Mucosa of descending colon (tissue), 3 donors: ENCODE results near the gene DET1. TPM values are rescaled to one million over a fixed set of nuclear protein-coding genes. Genes with fewer than 3 reads are reported as not detected.
A peak's percentile ranks its signal among the peaks of the same experiment; 100 is the strongest.

Experiments used
- ATAC-seq: fragments of 200-7000 bp; cut with Tn5 transposase; one replicate; pipeline ENCODE4 v1.9.1; 2020; ENCODE audit warnings: mild to moderate bottlenecking, moderate library complexity
- DNase-seq, 3 donors: peaks; one replicate each; pipeline ENCODE4 v3.0.0-alpha.2; 2020
- H3K36me3 ChIP-seq: fragments of 200-600 bp; one replicate; pipeline ENCODE4 v1.8.0; 2021; ENCODE audit warnings: low read depth, mild to moderate bottlenecking
- H3K4me1 ChIP-seq: fragments of 200-600 bp; one replicate; pipeline ENCODE4 v1.8.0; 2021; ENCODE audit warnings: low read depth, mild to moderate bottlenecking
- H3K4me3 ChIP-seq: fragments of 200-600 bp; one replicate; pipeline ENCODE4 v1.8.0; 2021; ENCODE audit warnings: mild to moderate bottlenecking
- H3K9me3 ChIP-seq: fragments of 200-600 bp; one replicate; pipeline ENCODE4 v1.8.0; 2021; ENCODE audit warnings: mild to moderate bottlenecking
- intact Hi-C, 2 donors: fragments of 100-400 bp; cut with DNase I in 1 of 2; cut with micrococcal nuclease in 1 of 2; formaldehyde crosslinking; loops; one replicate each; pipeline versions ENCODE4 v1.11.0 to v1.11.1; 2022; cut with DNase I, micrococcal nuclease
- total RNA-seq, 3 donors: library from RNA; stranded (reverse); fragmentation: NEBNext Ultra II Directional in 2 of 3; extraction: Animal tissue kit (Norgen Biotek cat#: 25700) in 2 of 3; gene quantifications; one replicate each; pipeline versions ENCODE4 v1.2.1 to v1.2.4, GENCODE V29; 2021 to 2023
- TF ChIP-seq, protein P1 (sequence below): fragments of 200-600 bp; IDR thresholded peaks from one replicate; pipeline ENCODE4 v1.8.0; 2022; ENCODE audit warnings: antibody characterized with exemption, mild to moderate bottlenecking
- donor health status: DM: no; HTN: no; CAD: no; lungs with moderate emphysema.
- donor health status: DM: no; HTN: no; CAD: no.
- donor health status: DM: no; HTN: yes; CAD: no.

The DET1 gene
- total RNA-seq, 3 donors from 2014 or later: 3.9 to 8.4 (median 7.3) TPM

DNA sequence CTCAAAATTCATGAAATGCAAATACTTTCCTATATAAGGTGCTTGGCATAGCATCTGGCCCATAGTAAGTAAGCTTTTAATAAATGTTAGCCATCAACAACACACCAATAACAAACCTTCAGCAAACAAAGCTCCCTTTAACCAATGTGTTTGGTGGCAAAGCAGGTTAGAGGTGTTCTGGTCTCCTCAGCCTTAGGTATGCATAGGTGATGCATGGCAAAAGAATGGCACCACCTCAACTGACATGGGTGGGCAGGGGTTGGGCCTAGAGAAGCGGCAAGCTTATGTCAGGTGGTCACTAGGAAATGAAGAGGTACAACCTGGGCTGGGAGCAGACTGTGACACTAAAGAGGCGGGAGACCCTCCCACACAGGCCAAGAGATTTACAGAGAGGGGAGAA is 40.8 kb downstream of the DET1 start:
- intact Hi-C loops: no loop called here
- DNase-seq (no peak), ATAC-seq (no peak)
- Histone ChIP-seq H3K9me3 (no peaks in the 10 kb centered on the region), H3K4me3 (no peak overlapping the region), H3K36me3 (no peaks in the 10 kb centered on the region), H3K4me1 (no peaks in the 10 kb centered on the region)
- TF ChIP-seq, protein P1, sequence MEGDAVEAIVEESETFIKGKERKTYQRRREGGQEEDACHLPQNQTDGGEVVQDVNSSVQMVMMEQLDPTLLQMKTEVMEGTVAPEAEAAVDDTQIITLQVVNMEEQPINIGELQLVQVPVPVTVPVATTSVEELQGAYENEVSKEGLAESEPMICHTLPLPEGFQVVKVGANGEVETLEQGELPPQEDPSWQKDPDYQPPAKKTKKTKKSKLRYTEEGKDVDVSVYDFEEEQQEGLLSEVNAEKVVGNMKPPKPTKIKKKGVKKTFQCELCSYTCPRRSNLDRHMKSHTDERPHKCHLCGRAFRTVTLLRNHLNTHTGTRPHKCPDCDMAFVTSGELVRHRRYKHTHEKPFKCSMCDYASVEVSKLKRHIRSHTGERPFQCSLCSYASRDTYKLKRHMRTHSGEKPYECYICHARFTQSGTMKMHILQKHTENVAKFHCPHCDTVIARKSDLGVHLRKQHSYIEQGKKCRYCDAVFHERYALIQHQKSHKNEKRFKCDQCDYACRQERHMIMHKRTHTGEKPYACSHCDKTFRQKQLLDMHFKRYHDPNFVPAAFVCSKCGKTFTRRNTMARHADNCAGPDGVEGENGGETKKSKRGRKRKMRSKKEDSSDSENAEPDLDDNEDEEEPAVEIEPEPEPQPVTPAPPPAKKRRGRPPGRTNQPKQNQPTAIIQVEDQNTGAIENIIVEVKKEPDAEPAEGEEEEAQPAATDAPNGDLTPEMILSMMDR: no peak

DNA sequence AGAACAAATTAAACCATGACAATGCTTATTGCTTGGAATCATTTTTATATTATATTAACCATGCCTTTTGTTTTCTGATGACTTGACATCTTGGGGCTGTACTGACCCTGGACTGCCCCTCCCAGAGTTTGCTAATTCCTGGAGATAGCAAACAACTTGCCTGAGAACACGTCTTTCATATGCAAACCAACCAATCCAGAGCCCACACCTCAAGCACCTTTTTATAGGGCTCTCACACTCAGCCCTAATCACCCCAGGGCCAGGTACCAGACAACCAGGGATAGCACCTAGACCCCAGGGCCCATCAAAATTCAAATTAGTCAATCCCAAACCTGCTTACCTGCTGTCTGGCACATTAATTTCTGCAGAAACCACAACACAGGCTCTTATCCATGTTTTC is 42.0 kb downstream of the DET1 start:
- no peak for ATAC-seq
- H3K36me3 ChIP-seq: no peaks in the 10 kb centered on the region
- TF ChIP-seq, protein P1: no peak

DNA sequence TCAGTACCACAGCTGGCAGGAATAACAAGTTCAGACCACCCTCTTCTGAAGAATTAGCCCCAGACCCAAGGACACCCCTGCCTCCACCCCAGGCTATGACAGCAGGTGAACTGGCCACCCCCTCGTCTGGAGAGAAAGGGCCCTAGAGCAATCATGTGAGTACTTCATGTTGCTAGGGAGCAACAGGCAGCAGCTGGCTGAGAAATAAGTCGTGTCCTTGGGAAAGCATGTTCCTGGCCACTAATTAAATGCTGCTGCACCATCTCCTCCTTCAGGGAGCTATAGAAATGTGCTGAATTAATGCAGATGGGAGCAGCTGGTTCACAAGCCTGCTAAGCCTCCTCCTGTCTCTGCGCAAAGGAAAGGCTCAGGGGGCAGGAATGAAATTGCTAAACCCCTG is 47.5 kb downstream of the DET1 start:
- Histone ChIP-seq H3K9me3 (no peaks in the 10 kb centered on the region), H3K36me3 (no peaks in the 10 kb centered on the region), H3K4me3 (no peak overlapping the region), H3K4me1 (no peaks in the 10 kb centered on the region)
- TF ChIP-seq, protein P1: no peak
- DNase-seq: no peak
- intact Hi-C loops: no loop called here
- ATAC-seq: no peak

More for the DNA sequence above, 42.0 kb downstream of the DET1 start:
- Histone ChIP-seq H3K9me3 (no peaks in the 10 kb centered on the region), H3K4me3 (no peak overlapping the region), H3K4me1 (no peaks in the 10 kb centered on the region)
- no peak for DNase-seq
- intact Hi-C loops: no loop called here

DNA sequence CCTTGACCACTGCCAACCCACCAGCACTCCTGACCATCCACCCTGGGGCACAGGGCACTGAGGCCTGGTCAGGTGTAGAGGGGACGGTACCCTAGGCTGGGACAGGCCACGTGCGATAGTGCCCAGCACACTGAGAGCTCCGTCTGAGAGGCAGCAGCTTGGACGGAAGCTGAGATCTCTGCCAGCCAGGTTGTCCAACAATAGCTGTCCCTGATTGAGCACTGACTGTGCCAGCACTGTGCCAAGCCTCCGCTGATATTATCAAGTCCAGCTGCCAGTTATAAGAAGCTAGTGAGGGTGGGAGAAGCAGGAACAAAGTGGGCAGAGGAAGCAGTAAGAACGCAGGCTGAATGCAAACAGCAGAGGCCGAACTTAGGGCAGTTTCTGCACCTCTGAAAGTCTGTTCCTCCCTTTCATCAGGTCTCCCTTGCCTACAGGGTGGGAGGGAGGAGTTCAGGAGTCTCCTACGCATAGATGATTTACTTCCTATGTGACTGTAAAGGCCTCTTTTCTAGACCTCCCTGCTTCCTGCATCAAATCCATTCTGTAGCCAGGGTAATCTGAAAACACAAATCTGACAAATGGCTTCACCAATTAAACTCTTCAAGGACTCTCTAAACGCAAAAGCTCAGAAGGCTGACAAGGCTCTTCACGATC is 49.2 kb downstream of the DET1 start:
- Histone ChIP-seq H3K36me3 (no peaks in the 10 kb centered on the region), H3K4me1 (no peaks in the 10 kb centered on the region), H3K9me3 (no peaks in the 10 kb centered on the region), H3K4me3 (no peak overlapping the region)
- ATAC-seq: no peak
- DNase-seq: no peak
- TF ChIP-seq, protein P1: no peak
- intact Hi-C loops: no loop called here

DNA sequence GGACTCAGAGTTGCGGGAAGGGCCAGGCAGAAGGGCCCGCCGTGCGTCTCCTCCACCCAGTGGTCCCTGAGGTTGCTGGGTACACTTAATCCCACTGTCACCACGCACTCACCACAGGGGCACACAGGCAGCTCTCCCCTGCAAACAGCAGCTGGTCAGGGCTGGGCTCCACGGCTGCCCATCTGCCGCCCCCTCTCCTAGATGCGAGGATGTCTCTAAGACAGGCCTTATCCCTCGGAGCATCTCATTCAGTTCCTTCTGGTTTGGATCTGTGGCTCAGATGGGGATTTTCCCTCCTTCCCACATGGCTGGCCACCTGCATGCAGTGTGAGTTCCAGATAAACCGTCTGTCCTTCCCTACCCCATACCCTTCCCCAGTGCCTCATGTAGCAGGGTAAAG is 52.6 kb downstream of the DET1 start:
- Histone ChIP-seq H3K9me3 (no peaks in the 10 kb centered on the region), H3K4me1 (no peaks in the 10 kb centered on the region), H3K4me3 (no peak overlapping the region), H3K36me3 (no peaks in the 10 kb centered on the region)
- intact Hi-C loops: no loop called here
- DNase-seq (no peak), ATAC-seq (no peak)
- TF ChIP-seq, protein P1: no peak

DNA sequence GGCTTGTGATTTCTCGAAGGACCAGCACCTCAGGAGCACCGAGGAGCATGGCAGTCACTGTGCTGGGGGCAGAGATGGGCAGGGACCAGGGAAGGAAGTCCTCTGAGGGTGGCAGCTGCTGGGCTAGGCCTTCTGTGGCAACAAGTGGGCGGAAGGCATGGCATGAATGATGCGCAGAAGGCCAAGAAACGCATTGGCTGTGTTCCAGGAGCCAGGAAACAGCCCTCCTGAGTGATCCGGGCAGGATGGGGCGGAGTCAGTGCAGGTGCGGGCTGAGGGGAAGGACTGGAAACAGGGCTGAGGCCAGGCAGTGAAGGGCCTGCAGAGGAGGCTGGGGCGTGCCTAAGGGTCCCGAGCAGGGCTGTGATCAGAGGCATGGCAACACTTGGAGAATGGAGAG is 55.3 kb downstream of the DET1 start:
- ATAC-seq (peak; percentile 59), DNase-seq (peak in 2 of 3 donors; percentile 31 to 50)

More for the DNA sequence above, 55.3 kb downstream of the DET1 start:
- H3K36me3 ChIP-seq: no peaks in the 10 kb centered on the region
- H3K4me1 ChIP-seq: no peaks in the 10 kb centered on the region
- intact Hi-C loops: no loop called here
- H3K4me3 ChIP-seq: no peak overlapping the region
- TF ChIP-seq, protein P1: no peak
- no peaks in the 10 kb centered on the region for H3K9me3 ChIP-seq
